Activated CD4-positive, CD25-positive, alpha-beta regulatory T cell treated with anti-CD3 and anti-CD28 coated beads, Interleukin-2, amount 50 U/mL, for 72 hours (primary cell): ENCODE data around the gene CAMK4.
"Not testable (repeated sequence)": the region's sequence is repeated elsewhere in the genome, so short reads cannot be mapped to it uniquely, and the experiment has no call there.

ENCODE experiments used
- DNase-seq: peaks from one replicate; pipeline ENCODE4 v3.0.0; 2021

Gene CAMK4

DNA sequence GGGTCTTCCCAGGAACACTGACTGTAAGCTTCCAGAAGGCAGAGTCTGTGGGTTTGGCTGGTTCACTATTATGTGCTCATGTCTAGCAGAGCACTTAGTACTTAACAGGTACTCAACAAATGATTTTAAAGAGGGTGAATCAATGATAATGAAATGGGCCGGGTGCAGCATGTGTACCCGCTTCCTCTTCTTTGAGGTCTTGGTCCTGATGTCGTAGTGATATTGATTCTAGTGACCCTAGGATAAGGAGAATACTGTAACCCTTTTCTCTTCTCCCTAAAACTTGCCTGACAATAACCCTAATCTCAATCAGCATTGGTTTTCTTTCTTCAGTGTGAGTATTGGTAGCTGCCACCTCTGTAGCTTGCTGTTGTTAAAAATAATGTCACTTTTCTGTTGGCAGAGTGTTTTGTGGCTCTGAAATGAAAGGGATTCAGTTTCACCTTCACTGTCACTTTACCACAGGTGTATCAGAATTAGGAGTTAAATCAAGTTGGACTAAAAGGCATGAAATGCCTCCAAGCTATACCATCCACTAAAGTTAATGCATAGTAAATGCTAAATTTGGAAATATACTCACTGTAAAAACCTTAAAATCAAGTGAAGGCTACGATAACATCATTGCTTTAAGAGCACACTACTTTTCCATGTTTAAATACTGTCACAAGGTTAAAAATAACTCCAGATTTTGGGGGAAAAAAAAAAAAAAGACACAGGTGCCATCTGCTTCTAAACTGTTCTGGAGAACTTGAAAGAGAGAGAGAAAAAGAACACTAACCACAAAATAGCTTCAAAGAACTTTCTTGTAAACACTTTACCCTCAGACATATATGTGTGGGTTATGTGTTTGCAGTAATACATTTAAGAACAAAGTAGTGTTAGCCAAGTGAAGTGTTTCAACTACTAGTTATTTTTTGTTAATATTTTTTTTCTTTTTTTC lies 6.0 kb downstream of the CAMK4 start:
- DNase-seq: no peak

DNA sequence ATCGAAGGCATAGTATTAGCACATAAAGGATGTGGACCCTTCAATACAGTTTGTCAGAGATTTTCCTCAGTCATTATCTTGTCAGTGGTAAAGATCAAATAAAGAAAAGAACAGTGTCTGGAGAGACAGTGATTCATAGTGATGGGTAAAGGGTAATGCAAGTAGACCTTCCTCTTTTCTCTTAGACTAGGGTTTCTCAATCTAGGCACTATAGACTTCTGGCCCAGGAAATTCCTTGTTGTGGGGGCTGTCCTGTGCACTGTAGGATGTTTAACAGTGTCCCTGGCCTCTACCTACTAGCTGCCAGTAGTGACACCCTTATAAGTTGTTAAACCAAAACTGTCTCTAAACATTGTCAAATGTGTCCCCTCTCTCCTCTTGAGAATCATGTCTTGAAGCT lies 6.9 kb downstream of the CAMK4 start:
- no peak for DNase-seq

DNA sequence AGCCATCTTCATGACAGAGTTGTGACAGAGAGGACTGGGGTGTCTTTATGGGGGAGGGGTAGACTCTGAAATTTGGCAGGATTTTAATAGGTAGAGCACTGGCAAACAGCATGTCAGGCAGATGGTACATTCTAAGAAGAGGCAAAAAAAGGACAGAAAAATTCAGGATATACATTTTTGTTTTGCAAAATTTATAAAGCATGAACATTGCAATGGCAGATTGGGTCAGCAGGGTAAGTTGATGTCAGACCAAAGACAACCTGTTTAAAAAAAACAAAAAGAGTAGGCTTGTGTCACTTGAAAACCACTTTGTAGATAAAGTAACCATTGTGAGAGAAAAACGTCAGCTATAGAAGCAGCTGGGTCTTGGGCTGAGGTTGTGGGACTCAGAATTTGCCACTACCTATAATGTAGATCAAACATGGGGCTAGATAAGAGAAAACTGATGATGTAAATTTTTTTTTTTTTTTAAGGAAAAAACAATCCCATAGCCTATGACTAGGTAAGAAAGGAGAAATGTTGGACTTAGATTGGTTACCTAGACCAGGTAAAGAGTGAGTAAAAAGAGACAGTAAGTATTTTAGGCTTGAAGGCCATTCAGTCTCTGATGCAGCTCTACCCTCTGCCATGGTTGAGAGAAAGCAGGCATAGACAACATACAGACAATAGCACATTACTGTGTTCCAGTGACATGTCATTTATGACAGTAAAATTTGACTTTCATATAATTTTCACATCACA lies 8.3 kb downstream of the CAMK4 start:
- no peak for DNase-seq

DNA sequence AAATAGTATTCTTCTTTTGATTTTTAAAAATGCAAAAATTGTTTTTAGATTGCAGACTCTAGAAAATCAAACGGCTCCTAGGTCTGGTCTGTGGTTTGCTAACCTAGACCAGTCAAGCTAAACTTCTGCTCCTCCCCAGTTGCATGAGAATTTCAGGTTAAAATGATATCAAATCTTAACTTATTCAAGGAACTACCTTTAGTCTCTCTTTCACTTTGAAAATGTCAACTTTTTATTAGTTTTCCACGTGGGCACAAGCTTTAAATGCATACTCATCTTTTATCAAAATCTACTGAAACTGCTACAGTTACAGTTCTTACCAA lies 8.8 kb downstream of the CAMK4 start:
- no peak for DNase-seq

DNA sequence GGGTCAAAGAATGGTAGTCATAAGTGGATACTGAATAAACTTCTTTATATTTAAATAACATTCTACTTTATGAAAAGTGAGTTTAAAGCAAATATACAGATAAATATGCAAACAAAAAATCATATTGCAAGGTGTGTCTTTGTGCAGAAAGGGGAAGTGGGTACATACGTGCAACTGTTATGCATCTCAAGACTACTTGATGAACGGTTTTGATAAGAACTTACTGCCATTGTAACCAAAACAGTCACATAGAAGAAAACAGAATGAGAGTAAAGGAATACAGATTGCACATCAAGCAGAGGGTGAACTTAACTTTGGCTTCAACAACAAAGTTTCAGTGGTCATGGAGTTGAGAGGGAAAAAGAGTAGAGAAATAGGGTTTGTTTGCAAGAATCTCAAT lies 9.9 kb downstream of the CAMK4 start:
- DNase-seq: no peak

DNA sequence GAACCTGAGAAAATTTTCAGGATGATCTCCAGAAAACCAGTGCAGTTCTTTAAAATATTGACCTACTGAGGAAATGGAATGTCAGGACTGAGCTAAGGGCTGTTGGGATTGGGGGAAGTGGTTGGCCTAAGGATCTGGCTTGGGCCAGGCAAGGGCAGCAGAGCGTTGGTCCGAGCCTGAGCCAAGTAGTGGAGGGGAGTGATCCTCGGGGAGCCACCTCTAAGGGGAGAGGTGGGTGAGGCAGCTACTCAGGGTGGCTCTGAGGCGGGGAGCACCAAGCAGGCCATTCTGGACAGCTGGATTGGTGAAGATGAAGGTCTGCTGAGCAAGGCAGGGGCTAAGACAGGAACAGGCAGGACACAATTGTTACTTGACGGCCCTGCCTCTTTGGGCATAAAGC lies 11.5 kb downstream of the CAMK4 start:
- no peak for DNase-seq

DNA sequence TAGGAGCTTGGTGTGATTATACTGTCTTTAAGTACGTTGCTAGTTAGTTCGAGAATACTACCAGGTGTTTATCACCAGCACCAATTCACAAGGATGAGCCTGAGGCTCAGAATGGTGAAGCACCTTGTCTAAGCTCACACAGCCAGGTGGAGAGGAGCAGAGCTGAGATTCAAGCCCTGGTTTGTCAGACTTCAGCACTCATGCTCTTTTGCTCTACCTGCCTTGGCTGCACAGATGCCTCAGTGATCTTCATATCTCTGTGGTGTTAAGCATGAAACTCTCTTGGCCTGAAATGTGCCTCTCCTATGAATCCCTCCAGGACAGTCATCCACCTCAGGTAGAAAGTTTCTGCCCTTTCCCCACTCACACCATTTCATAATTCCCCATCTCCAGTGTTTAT lies 12.2 kb downstream of the CAMK4 start:
- DNase-seq: no peak

DNA sequence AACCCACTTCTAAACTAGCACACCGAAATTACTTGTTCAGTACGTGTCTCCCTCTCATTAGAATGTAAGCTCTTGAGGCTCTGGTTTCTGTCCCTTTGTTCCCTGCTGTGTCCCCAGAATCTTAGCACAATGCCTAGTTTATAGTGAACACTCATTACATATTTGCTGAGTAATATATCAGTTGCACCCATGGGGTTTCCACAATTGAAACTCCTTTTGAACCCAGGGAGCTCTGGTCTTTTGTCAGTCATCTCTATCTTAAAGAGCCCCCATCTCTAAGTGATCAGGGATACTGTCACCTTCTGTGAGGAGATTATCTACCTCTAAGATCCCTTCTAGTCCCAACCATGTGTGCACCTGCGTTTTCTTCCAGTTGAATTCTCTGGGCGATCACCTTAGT lies 12.8 kb downstream of the CAMK4 start:
- no peak for DNase-seq

DNA sequence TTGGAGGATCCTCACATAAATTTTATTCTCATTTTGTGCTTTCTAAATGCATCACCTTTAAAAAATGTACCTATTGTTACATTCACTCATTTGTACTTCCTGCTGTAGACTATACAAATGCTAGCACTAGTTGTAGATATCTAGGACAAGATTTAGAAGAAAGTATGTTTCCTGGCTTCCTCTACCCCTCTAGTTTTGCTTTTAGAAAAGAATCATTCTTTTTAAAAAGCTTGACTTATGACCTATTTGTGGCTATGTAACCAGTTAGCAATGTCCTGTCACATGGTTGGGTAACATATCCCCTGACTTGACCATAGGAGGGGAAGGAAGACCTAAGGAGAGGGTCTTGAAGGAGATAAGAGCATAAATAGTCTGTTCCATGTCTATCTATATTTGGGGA lies 13.3 kb downstream of the CAMK4 start:
- no peak for DNase-seq

DNA sequence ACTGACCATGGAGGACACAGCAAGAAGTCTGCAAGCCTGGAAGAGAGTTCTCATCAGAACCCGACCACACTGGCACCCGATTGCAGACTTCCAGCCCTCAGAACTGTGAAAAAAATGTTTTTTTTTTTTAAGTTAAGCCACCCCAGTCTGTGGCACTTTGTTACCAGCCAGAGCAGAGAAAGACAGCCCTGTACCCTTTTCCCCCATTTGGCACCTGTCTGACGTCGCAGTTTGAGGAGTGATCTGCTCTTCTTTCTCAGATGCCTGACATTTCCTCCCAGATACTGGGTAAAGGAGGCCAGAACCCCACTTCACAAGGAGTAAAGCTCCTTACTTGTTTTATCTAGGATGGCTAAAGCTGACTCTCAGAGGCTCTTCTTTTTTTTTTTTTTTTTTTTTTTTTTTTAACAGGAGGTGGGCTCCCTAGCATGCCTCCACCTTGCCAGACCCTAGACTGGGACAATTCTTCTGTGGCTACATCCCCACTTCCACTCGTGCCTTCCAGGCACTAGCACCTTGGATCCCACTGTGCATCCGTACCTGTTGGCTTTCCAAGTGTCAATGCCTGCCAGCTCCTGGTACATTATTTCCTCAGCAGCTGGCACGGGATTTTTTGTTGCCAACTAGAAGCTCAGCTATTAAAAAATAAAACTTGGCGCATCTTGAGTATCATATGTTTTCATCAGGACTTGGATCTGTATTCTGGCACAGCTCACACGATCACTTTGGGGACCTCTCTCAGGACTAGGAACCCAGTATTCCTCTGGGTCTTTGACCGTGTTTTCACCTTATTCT lies 14.4 kb downstream of the CAMK4 start:
- no peak for DNase-seq

DNA sequence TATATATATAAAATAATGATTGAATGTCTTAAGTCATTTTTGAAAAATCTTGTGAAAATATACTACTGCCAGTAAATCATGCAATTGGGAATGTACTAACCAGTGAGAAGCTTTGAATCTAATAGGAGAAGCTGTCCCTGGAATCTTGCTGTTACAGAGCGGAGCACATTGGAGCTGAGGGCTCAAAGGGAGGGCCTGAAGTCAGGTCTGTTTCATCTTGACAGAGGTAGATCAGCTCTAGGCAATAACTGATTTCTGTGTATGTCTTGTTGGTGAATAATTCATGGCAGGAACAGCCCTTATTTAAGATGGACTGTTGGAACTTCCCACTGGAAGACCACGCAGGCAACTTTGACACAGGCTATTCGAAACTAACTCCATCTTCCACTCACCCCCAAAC lies 17.5 kb downstream of the CAMK4 start:
- DNase-seq: no peak

DNA sequence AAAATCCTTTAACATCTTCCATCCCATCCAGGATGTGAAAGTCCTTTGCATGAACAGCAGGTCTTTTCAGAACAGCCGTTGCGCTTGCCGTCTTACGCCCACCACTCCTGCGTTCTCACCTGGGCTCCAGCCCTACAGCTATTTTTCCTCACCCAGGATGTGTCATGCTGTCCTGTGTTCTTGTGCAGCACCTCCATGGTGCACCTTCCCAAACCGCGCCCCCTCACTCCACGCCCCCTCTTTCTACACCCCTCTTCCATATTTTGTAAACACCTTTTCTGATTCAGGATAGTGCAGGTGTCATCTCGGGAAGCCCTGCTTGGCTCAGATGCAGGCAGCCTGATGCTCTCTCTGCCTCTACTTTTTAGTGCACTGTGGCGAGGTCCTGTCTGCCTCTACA lies 18.4 kb downstream of the CAMK4 start:
- DNase-seq: no peak

DNA sequence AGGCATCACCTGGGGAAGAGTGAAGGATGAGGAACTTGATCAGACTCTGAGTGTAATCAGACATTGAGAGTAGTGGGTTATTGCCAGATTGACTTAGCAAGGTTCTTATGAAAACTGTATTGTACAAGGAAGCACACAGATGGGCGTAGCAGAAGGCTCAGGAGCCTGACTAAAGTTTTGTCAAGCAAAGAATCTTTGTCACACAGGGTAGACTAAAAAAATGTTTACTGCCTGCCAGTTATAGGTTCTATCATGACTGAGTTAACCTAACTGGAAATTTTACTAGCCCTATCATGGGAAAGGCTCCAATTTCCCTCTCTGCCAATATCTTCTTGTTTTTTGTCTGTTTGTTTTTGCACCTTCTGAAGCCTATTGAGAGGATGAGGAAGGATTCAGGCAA lies 19.1 kb downstream of the CAMK4 start:
- DNase-seq: no peak

DNA sequence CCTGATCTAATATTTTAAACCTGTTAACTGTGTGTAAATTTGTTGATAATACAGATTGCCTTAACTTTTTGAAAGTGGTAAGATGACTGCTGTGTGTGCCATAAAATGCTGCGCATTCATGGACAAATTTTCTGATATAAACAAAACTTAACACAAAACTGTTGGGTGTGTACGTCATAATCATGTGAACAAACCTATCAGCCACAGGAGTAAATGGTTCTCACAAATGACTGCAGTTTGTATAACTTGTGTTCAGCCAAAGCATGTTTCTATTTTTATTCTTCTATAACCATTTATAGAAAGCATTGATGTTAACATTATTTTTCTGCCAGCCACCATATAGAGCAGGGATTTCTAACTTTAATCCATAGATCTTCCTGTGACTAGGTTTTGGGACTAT lies 21.5 kb downstream of the CAMK4 start:
- no peak for DNase-seq

DNA sequence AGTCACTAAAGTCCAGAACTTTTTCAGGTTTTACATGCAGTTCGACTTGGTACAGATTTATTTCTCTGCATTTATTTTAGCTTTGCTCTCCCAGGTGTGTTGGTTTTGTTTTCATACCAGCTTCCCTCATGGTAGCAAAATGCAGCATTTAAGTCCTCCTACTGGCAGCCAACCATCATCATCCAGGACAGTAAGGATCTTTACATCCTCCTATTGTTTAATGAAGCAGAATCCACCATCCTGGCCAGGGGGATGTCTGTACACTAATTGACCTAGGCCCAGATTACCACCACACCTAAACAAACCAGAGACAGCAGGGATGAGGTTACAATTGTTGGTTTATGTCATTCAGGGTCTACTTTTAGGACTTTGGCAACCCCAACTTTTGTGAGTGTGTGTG lies 22.3 kb downstream of the CAMK4 start:
- DNase-seq: no peak

DNA sequence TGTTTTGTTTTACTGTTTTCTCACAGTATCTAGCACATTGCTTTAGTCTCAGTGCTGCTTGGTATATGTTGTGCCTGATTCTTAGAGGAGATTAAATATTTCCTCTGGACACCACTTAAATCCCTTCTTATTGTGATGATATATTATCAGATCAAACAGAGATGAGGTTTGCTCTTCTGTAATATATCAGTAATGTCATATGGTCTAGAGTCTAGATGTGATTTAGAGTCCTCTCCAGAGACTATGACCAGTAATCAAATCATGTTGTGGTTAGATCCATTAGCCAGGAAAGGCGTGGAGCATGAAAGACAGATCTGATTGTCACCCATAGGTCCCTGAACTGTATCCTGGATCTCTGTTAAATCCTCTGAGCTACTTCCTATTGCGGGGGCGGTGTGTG lies 24.4 kb downstream of the CAMK4 start:
- no peak for DNase-seq

DNA sequence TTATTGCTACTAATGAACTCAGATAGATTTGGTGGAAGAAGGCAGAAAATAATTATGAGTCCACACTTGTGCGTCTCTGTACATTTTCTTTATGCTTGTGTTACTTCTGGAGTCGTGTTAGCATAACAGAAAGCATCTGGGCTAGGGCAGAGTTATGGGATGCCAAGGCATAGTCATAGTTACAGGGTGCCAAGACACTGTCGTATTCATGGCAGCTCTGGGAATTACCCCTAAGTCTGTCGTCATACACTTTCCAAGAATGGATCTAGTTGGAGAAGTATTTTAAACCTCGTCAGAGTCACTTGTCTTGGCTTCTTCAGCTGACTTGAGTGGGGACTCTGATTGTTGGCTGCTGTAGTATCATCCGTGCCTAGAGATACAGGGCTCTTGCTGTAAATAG lies 27.7 kb downstream of the CAMK4 start:
- DNase-seq: no peak

DNA sequence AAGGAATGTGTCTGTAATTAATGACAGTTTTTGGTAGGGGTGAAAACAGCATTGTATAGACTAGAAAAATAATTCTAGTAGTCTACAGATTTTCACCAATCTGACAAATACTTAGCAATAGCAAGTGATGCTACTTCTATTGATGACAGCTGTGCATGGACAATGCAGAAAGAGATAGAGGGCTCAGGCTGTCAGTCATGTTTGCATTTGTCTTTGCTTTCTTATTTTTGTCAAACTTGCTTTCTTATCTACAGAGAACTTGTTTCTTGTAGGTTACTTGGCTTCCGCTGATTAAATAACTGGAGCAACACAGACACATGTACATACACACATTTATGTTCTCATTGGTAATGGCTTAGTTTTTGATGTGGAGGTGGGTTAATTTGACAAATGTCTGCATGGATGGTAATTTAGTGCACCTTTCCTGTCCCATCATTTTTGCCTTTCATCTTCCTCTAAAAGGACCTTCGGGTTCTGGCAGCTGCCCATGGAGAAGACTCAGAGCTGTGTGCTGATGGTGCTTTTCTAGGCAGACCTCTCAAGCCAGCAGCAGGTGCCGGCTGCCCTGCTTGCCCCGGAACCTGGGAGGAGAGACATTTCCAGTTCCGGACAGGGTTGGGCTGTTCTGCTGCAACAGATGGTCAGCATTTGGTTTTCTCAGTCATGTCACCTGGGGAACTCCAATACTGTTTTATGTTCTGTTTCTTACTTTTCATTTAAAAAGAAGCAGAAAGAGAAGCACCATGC lies 28.8 kb downstream of the CAMK4 start:
- no peak for DNase-seq

DNA sequence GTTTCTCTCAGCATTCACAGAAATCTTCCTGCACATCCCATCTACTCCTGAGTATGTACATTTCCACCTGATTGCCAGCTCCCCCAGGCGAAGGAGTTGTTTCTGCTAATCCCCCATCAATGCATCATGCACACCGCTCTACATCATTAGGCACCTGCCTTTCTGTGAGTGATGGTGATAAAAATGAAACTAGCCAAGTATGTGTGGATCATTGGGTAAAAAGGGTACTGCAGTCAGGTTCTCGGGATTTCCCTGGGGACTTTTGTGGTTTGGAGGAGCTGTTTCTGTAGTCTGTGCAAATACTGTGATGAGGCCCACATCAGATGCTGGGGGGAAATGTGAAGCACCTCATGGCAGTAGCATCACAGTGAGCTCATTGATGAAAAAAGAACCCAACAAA lies 30.4 kb downstream of the CAMK4 start:
- peak; percentile 54 for DNase-seq

DNA sequence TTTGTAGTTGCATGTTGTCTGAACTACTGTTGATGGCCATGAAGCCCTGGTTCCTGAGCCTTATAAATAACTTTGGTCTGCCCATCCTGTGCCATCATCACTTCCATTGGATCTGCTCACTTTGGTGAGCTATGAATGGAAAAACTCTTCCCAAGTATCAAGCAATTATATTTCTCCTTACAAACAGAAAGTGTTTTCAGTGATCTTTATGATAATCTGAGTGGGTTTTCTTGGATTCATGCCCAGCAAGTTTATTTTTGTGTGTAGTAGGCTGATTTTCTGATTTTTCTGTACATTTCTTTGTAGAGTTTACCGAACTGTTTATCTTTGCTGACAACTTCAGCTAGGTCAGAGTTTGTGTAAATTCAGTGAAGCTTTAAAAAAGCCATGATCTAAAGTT lies 31.0 kb downstream of the CAMK4 start:
- DNase-seq: no peak

DNA sequence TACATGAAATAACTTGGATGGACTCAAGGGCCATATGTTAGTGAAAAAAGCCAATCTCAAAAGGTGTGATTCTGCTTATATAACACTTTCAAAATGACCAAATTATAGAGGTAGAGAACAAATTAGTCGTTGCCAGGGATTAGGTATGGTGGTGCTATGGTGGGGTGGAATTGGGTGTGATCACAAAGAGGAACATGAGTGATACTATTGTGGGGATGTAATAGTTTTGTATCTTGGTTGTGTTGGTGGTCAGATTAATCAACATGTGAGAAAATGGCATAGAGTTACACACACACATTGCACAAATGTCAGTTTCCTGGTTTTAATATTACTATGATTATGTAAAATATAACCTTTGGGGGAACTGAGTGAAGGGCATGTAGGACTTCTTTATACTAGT lies 31.9 kb downstream of the CAMK4 start:
- DNase-seq: no peak

DNA sequence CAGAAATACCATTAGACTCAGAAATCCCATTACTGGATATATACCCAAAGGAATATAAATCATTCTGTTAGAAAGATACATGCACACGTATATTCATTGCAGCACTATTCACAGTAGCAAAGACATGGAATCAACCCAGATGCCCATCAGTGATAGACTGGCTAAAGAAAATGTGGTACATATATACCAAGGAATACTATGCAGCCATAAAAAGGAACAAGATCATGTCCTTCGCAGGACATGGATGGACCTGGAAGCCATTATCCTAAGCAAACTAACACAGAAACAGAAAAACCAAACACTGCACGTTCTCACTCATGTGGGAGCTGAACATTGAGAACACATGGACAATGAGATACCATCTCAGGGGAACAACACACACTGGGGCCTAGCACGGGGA lies 33.4 kb downstream of the CAMK4 start:
- not testable (repeated sequence) for DNase-seq

DNA sequence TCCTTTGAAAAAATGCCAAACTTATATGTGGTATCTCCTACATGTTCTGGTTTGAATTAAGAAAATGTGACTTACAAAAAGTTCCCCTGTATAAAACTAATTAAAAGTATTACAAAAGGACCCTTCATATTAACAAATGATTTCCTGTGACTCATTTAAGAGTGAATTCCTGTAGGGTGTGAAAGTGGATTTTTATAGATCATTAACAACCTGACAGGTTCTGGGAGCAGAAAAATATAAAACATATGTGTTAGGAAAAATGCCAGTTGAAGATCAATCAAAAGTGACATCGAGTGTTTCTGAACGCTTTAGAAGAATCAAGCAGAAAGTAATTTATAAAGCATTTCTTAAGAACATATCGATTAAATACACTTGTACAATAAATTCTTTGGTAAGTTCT lies 35.5 kb downstream of the CAMK4 start:
- DNase-seq: no peak
